IMR-90 (cell line): ENCODE measurements around the gene PCCA. TPM values are rescaled to one million over a fixed set of nuclear protein-coding genes. Genes with fewer than 3 reads are reported as not detected.

Experiments
- ATAC-seq: fragments of 200-7000 bp; cut with Tn5 transposase; 2 replicates; pipeline ENCODE4 v1.9.1; 2020; ENCODE audit warnings: low read depth, mild to moderate bottlenecking, moderate library complexity
- BruUV-seq: library from RNA; stranded (reverse); fragments of 400-500 nt; replicated peaks from 2 replicates; lab custom pipeline; 2021; lab: Mats Ljungman, UMichigan
- CTCF ChIA-PET: fragments of 300-600 bp; formaldehyde crosslinking; extraction: SDS; loops from one replicate; lab custom pipeline; 2021; ENCODE audit warnings: antibody characterized with exemption; lab: Yijun Ruan, JAX
- POLR2A ChIA-PET: fragments of 300-600 bp; sonication (Branson Sonifier 250); formaldehyde crosslinking; loops from one replicate; lab custom pipeline; 2022; ENCODE audit warnings: antibody characterized with exemption; ENCODE audit not compliant: unreplicated experiment; lab: Charles Lee
- DNase-seq: peaks from one replicate; pipeline ENCODE4 v3.0.0; 2013
- H2AFZ ChIP-seq: replicated peaks from 2 replicates; pipeline ENCODE3; 2013; ENCODE audit warnings: low read length, mild to moderate bottlenecking; ENCODE audit not compliant: poor library complexity
- H2AK5ac ChIP-seq: 2 replicates; pipeline ENCODE4 v1.6.1; 2013; ENCODE audit warnings: low read depth, low read length, inconsistent platforms
- H2AK9ac ChIP-seq: replicated peaks from 2 replicates; pipeline ENCODE3; 2013; ENCODE audit warnings: mild to moderate bottlenecking, low read depth, low read length, moderate library complexity; ENCODE audit not compliant: poor library complexity
- H2BK120ac ChIP-seq: 2 replicates; pipeline ENCODE4 v1.6.1; 2013; ENCODE audit warnings: low read depth, low read length, inconsistent platforms
- H2BK15ac ChIP-seq: 3 replicates; pipeline ENCODE4 v1.6.1; 2013; ENCODE audit warnings: low read depth, low read length, inconsistent platforms
- H2BK20ac ChIP-seq: 2 replicates; pipeline ENCODE4 v1.6.1; 2013; ENCODE audit warnings: low read depth, mild to moderate bottlenecking, inconsistent platforms, low read length, moderate library complexity
- H2BK5ac ChIP-seq: 2 replicates; pipeline ENCODE4 v1.6.1; 2013; ENCODE audit warnings: mild to moderate bottlenecking, low read depth, low read length, inconsistent platforms; ENCODE audit not compliant: poor library complexity, severe bottlenecking
- H3K14ac ChIP-seq: replicated peaks from 2 replicates; pipeline ENCODE4 v1.6.1; 2013; ENCODE audit warnings: low read depth, low read length, inconsistent platforms
- H3K18ac ChIP-seq: 2 replicates; pipeline ENCODE4 v1.6.1; 2013; ENCODE audit warnings: low read depth, low read length, control low read depth
- H3K23ac ChIP-seq: 2 replicates; pipeline ENCODE4 v1.6.1; 2013; ENCODE audit warnings: low read depth, low read length, inconsistent platforms
- H3K27ac ChIP-seq: 2 replicates; pipeline ENCODE4 v1.5.1; 2013; ENCODE audit warnings: mild to moderate bottlenecking, control low read depth, low read length; ENCODE audit not compliant: insufficient read depth
- H3K27me3 ChIP-seq: 2 replicates; pipeline ENCODE4 v1.6.1; 2013; ENCODE audit warnings: low read length; ENCODE audit not compliant: control insufficient read depth, insufficient read depth
- H3K36me3 ChIP-seq: 2 replicates; pipeline ENCODE4 v1.6.1; 2013; ENCODE audit warnings: low read length, mixed read lengths; ENCODE audit not compliant: control insufficient read depth, insufficient read depth
- H3K4ac ChIP-seq: 2 replicates; pipeline ENCODE4 v1.6.1; 2013; ENCODE audit warnings: low read depth, low read length, inconsistent platforms
- H3K4me1 ChIP-seq: 2 replicates; pipeline ENCODE4 v1.6.1; 2013; ENCODE audit warnings: low read length, mixed read lengths; ENCODE audit not compliant: control insufficient read depth, insufficient read depth
- H3K4me2 ChIP-seq: 2 replicates; pipeline ENCODE4 v1.6.1; 2013; ENCODE audit warnings: low read depth, mild to moderate bottlenecking, control low read depth, low read length, moderate library complexity
- H3K4me3 ChIP-seq: 2 replicates; pipeline ENCODE4 v1.5.1; 2013; ENCODE audit warnings: low read depth, mild to moderate bottlenecking, control low read depth, low read length, moderate library complexity; ENCODE audit not compliant: insufficient read depth
- H3K56ac ChIP-seq: 2 replicates; pipeline ENCODE4 v1.6.1; 2013; ENCODE audit warnings: low read length, inconsistent platforms; ENCODE audit not compliant: insufficient read depth; ENCODE audit errors: extremely low read depth
- H3K79me1 ChIP-seq, 2 experiments: 2 replicates each; pipeline ENCODE4 v1.6.1; 2013; ENCODE audit warnings: low read length in 2 of 2, inconsistent platforms in 1 of 2, low read depth in 1 of 2
- H3K9ac ChIP-seq: 2 replicates; pipeline ENCODE4 v1.6.1; 2013; ENCODE audit warnings: low read depth, low read length, control low read depth
- H3K9me1 ChIP-seq: 2 replicates; pipeline ENCODE4 v1.6.1; 2013; ENCODE audit warnings: low read length, inconsistent platforms; ENCODE audit not compliant: insufficient read depth
- H3K9me3 ChIP-seq: 2 replicates; pipeline ENCODE4 v1.6.1; 2013; ENCODE audit warnings: low read length; ENCODE audit not compliant: control insufficient read depth, insufficient read depth
- H4K20me1 ChIP-seq: 2 replicates; pipeline ENCODE4 v1.6.1; 2013; ENCODE audit warnings: low read length, inconsistent platforms; ENCODE audit not compliant: insufficient read depth
- H4K5ac ChIP-seq: 2 replicates; pipeline ENCODE4 v1.6.1; 2013; ENCODE audit warnings: mild to moderate bottlenecking, low read depth, low read length, control low read depth
- H4K8ac ChIP-seq, 2 experiments: 2 replicates each; pipeline ENCODE4 v1.6.1; 2013; ENCODE audit warnings: low read depth in 2 of 2, low read length in 2 of 2, control low read depth in 1 of 2, inconsistent platforms in 1 of 2
- H4K91ac ChIP-seq: 2 replicates; pipeline ENCODE4 v1.6.1; 2013; ENCODE audit warnings: low read depth, low read length, inconsistent platforms; ENCODE audit not compliant: insufficient read depth
- CEBPB ChIP-seq: IDR thresholded peaks from 2 replicates; pipeline ENCODE4 v1.6.1; 2012; ENCODE audit warnings: low read depth, low read length, improper control_type of control experiment
- FOS ChIP-seq: fragments of 150-350 bp; IDR thresholded peaks from 2 replicates; pipeline ENCODE4 v1.6.1; 2016; ENCODE audit warnings: low read depth, low read length
- MAFK ChIP-seq: IDR thresholded peaks from 2 replicates; pipeline ENCODE4 v1.6.1; 2012; ENCODE audit warnings: low read depth, low read length, improper control_type of control experiment
- MAZ ChIP-seq: IDR thresholded peaks from 2 replicates; pipeline ENCODE4 v1.6.1; 2012; ENCODE audit warnings: low read depth, mild to moderate bottlenecking, low read length, improper control_type of control experiment, moderate library complexity, borderline replicate concordance
- MXI1 ChIP-seq: IDR thresholded peaks from 2 replicates; pipeline ENCODE4 v1.6.1; 2012; ENCODE audit warnings: low read depth, mild to moderate bottlenecking, low read length, moderate library complexity, borderline replicate concordance
- NFE2L2 ChIP-seq: fragments of 150-350 bp; IDR thresholded peaks from 2 replicates; pipeline ENCODE4 v1.6.1; 2016; ENCODE audit warnings: low read depth, mild to moderate bottlenecking, low read length
- RCOR1 ChIP-seq: IDR thresholded peaks from 2 replicates; pipeline ENCODE4 v1.6.1; 2012; ENCODE audit warnings: mild to moderate bottlenecking, low read length, improper control_type of control experiment; ENCODE audit not compliant: insufficient replicate concordance
- SMC3 ChIP-seq: fragments of 150-350 bp; IDR thresholded peaks from 2 replicates; pipeline ENCODE4 v1.6.1; 2016; ENCODE audit warnings: low read depth, mild to moderate bottlenecking, antibody characterized with exemption, low read length, moderate library complexity
- WGBS, 2 experiments: methylation state at CpG; one replicate each; pipeline versions ENCODE4 v1.1.5 to v1.1.7; 2013; ENCODE audit warnings: missing lambda C conversion rate in 2 of 2; ENCODE audit not compliant: insufficient read length in 1 of 2; ENCODE audit errors: extremely low coverage in 2 of 2; 5-methylcytosine and 5-hydroxymethylcytosine counted together
- dilution Hi-C: fragments of 300-500 bp; cut with HindIII; formaldehyde crosslinking; loops from one replicate; pipeline ENCODE4 v1.14.3; 2018; ENCODE audit warnings: low sequenced_read_pairs; ENCODE audit not compliant: unreplicated experiment
- in situ Hi-C: fragments of 300-500 bp; cut with MboI; formaldehyde crosslinking; loops from 3 replicates; pipeline ENCODE4 v1.14.3; 2019; ENCODE audit warnings: low sequenced_read_pairs, inconsistent platforms, mixed read lengths
- intact Hi-C: fragments of 100-400 bp; cut with micrococcal nuclease; formaldehyde crosslinking; loops from 2 replicates; pipeline ENCODE4 v1.10.0; 2022
- polyA plus RNA-seq, 3 experiments: library from polyadenylated mRNA; depleted of rRNA; stranded (reverse); fragments of >200 nt; gene quantifications; 2 replicates each; pipeline ENCODE4 v1.2.3, GENCODE V29; 2012; ENCODE audit warnings: low replicate concordance in 1 of 3
- total RNA-seq: library from RNA; depleted of rRNA; stranded (reverse); fragments of >200 nt; gene quantifications from 2 replicates; pipeline ENCODE4 v1.2.3, GENCODE V29; 2012
- TF ChIP-seq, protein P1 (sequence below): fragments of 150-350 bp; IDR thresholded peaks from 2 replicates; pipeline ENCODE4 v1.6.1; 2016; ENCODE audit warnings: low read depth, mild to moderate bottlenecking, low read length, moderate library complexity, borderline replicate concordance
- TF ChIP-seq, protein P2 (sequence below): fragments of 150-350 bp; IDR thresholded peaks from 2 replicates; pipeline ENCODE4 v1.6.1; 2017; ENCODE audit warnings: mild to moderate bottlenecking, antibody characterized with exemption, low read length, low read depth
- TF ChIP-seq, protein P3 (sequence below): conservative IDR thresholded peaks from 2 replicates; pipeline ENCODE4 v1.5.1; 2012; ENCODE audit warnings: mild to moderate bottlenecking, low read depth, low read length, improper control_type of control experiment

The PCCA gene
- total and polyA plus RNA-seq, 2 of the 4 experiments (the other 2 are of a cell fraction): 7.6 to 24.0 TPM

DNA sequence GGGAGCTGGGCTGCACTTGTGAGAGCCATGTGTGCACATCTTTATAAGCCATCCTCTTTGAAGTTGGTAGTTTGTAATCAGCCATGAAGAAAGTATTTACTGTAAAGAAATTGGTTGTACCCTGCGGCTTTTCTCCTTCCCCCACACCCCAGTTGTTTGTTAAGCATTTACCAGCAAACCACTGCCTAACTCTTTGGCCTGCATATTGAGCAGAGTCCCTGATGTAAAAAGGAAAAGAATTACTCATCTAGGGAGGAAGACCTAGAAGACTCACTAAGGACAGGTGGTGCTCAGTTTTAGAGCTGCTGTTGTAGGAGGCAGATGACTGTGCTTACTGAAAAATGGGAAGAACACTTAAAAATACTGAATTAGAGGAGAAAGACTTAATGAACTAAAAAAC lies 245.3 kb downstream of the PCCA start:
- no peak overlapping the region for H2BK120ac ChIP-seq
- no peak overlapping the region for H4K5ac ChIP-seq
- H3K4me2 ChIP-seq: no peak overlapping the region
- no peak overlapping the region for H2AFZ ChIP-seq
- no CpG with 5 or more reads among the region's 1 CpG for WGBS, 2 experiments
- in situ Hi-C loops: no loop called here
- ChIA-PET CTCF (no interaction called here), POLR2A (no interaction called here)
- no peaks in the 10 kb centered on the region for H4K20me1 ChIP-seq
- no peak for ATAC-seq
- H3K27ac ChIP-seq: no peak overlapping the region
- H3K4me1 ChIP-seq: no peaks in the 10 kb centered on the region
- H3K9me3 ChIP-seq: no peaks in the 10 kb centered on the region
- H3K27me3 ChIP-seq: no peaks in the 10 kb centered on the region
- no peak overlapping the region for H3K9ac ChIP-seq
- H4K8ac ChIP-seq: no peak overlapping the region
- H2AK9ac ChIP-seq: no peak overlapping the region
- H3K79me1 ChIP-seq: no peaks in the 10 kb centered on the region
- H3K4ac ChIP-seq: no peak overlapping the region
- H2BK20ac ChIP-seq: no peak overlapping the region
- H3K14ac ChIP-seq: no peak overlapping the region
- no peak overlapping the region for H3K4me3 ChIP-seq
- no peak overlapping the region for H4K91ac ChIP-seq
- no peak overlapping the region for H2AK5ac ChIP-seq
- BruUV-seq: no TSS peak
- DNase-seq: no peak
- H2BK15ac ChIP-seq: no peak overlapping the region
- no peak overlapping the region for H2BK5ac ChIP-seq
- TF ChIP-seq RCOR1 (no peak), MXI1 (no peak), SMC3 (no peak), MAZ (no peak), NFE2L2 (no peak), FOS (no peak), CEBPB (no peak), MAFK (no peak)
- TF ChIP-seq, protein P1, sequence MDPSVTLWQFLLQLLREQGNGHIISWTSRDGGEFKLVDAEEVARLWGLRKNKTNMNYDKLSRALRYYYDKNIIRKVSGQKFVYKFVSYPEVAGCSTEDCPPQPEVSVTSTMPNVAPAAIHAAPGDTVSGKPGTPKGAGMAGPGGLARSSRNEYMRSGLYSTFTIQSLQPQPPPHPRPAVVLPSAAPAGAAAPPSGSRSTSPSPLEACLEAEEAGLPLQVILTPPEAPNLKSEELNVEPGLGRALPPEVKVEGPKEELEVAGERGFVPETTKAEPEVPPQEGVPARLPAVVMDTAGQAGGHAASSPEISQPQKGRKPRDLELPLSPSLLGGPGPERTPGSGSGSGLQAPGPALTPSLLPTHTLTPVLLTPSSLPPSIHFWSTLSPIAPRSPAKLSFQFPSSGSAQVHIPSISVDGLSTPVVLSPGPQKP: no peak
- TF ChIP-seq, protein P2, sequence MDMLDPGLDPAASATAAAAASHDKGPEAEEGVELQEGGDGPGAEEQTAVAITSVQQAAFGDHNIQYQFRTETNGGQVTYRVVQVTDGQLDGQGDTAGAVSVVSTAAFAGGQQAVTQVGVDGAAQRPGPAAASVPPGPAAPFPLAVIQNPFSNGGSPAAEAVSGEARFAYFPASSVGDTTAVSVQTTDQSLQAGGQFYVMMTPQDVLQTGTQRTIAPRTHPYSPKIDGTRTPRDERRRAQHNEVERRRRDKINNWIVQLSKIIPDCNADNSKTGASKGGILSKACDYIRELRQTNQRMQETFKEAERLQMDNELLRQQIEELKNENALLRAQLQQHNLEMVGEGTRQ: no peak
- TF ChIP-seq, protein P3, sequence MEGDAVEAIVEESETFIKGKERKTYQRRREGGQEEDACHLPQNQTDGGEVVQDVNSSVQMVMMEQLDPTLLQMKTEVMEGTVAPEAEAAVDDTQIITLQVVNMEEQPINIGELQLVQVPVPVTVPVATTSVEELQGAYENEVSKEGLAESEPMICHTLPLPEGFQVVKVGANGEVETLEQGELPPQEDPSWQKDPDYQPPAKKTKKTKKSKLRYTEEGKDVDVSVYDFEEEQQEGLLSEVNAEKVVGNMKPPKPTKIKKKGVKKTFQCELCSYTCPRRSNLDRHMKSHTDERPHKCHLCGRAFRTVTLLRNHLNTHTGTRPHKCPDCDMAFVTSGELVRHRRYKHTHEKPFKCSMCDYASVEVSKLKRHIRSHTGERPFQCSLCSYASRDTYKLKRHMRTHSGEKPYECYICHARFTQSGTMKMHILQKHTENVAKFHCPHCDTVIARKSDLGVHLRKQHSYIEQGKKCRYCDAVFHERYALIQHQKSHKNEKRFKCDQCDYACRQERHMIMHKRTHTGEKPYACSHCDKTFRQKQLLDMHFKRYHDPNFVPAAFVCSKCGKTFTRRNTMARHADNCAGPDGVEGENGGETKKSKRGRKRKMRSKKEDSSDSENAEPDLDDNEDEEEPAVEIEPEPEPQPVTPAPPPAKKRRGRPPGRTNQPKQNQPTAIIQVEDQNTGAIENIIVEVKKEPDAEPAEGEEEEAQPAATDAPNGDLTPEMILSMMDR: no peak
- intact Hi-C loops: no loop called here
- no peak overlapping the region for H3K18ac ChIP-seq
- H3K23ac ChIP-seq: no peak overlapping the region
- no peak overlapping the region for H3K56ac ChIP-seq
- dilution Hi-C loops: no loop called here
- H3K36me3 ChIP-seq: peaks cover 8% of the 10 kb centered on the region
- H3K9me1 ChIP-seq: no peaks in the 10 kb centered on the region
